ENCODE measurements around the gene HHATL. TPM values are rescaled to one million over a fixed set of nuclear protein-coding genes. Genes with fewer than 3 reads are reported as not detected.

Gene HHATL
- total RNA-seq (2014; rRNA removed; shearing (Covaris generic)) = not detected in 2 replicates

- no peak for DNase-seq (ENCODE audit: low spot score)
These were observed at the start of gene HHATL for GRCh38 chr3:42702066-42702951. HHATL (minus strand) TSS chr3:42702798; CDS start chr3:42700826, 1,972 bp downstream.

- no peak for DNase-seq (ENCODE audit: low spot score)
These were observed 49.0 kb upstream of the HHATL start for GRCh38 chr3:42751609-42752008.

- no peak for DNase-seq (ENCODE audit: low spot score)
These were observed 48.2 kb upstream of the HHATL start for GRCh38 chr3:42750834-42751233.

- DNase-seq (ENCODE audit: low spot score) = no peak
These were observed 47.2 kb upstream of the HHATL start for GRCh38 chr3:42749753-42750231.

- DNase-seq (ENCODE audit: low spot score) = no peak
These were observed 46.6 kb upstream of the HHATL start for GRCh38 chr3:42749025-42749752.

GRCh38 chr3:42747581-42747980 is 45.0 kb upstream of the HHATL start:
- no peak for DNase-seq (ENCODE audit: low spot score)

GRCh38 chr3:42746455-42747450 is 44.2 kb upstream of the HHATL start:
- peak; percentile 24 for DNase-seq (ENCODE audit: low spot score)

- DNase-seq (ENCODE audit: low spot score) = no peak
These were observed 43.3 kb upstream of the HHATL start for GRCh38 chr3:42745776-42746454.

GRCh38 chr3:42745291-42745745 is 42.7 kb upstream of the HHATL start:
- DNase-seq (ENCODE audit: low spot score) = no peak

- DNase-seq (ENCODE audit: low spot score) = no peak
These were observed 40.8 kb upstream of the HHATL start for GRCh38 chr3:42743204-42743995.

- DNase-seq (ENCODE audit: low spot score) = no peak
These were observed 40.1 kb upstream of the HHATL start for GRCh38 chr3:42742688-42743087.

GRCh38 chr3:42742259-42742658 is 39.7 kb upstream of the HHATL start:
- no peak for DNase-seq (ENCODE audit: low spot score)

GRCh38 chr3:42741796-42742195 is 39.2 kb upstream of the HHATL start:
- DNase-seq (ENCODE audit: low spot score) = no peak

- no peak for DNase-seq (ENCODE audit: low spot score)
These were observed 37.0 kb upstream of the HHATL start for GRCh38 chr3:42739401-42740158.

GRCh38 chr3:42736531-42736930 is 33.9 kb upstream of the HHATL start:
- no peak for DNase-seq (ENCODE audit: low spot score)

- no peak for DNase-seq (ENCODE audit: low spot score)
These were observed 33.5 kb upstream of the HHATL start for GRCh38 chr3:42736081-42736480.

GRCh38 chr3:42735615-42736014 is 33.0 kb upstream of the HHATL start:
- no peak for DNase-seq (ENCODE audit: low spot score)

- no peak for DNase-seq (ENCODE audit: low spot score)
These were observed 32.4 kb upstream of the HHATL start for GRCh38 chr3:42735019-42735418.

- no peak for DNase-seq (ENCODE audit: low spot score)
These were observed 31.8 kb upstream of the HHATL start for GRCh38 chr3:42734263-42734860.

All from H4 (cell line).